K562 (cell line): Measurements from ENCODE around the gene RFX7. TPM values are rescaled to one million over a fixed set of nuclear protein-coding genes. Genes with fewer than 3 reads are reported as not detected.

Source experiments
- ATAC-seq: fragments of 200-7000 bp; cut with Tn5 transposase; 3 replicates; pipeline ENCODE4 v1.9.1; 2020; ENCODE audit warnings: moderate library complexity
- BruUV-seq: library from RNA; stranded (reverse); fragments of 400-500 nt; replicated peaks from 2 replicates; lab custom pipeline; 2021; lab: Mats Ljungman, UMichigan
- CTCF ChIA-PET: fragments of 300-600 bp; formaldehyde crosslinking; extraction: SDS; loops from one replicate; lab custom pipeline; 2021; ENCODE audit warnings: low intra/inter-chr PET ratio; lab: Yijun Ruan, JAX
- POLR2A ChIA-PET: fragments of 300-600, 350-650 bp; sonication (Branson Sonifier 250); formaldehyde crosslinking; extraction: SDS; loops from one replicate; lab custom pipeline; 2021; ENCODE audit warnings: antibody characterized with exemption, inconsistent platforms; lab: Yijun Ruan, JAX
- DNase-seq, 4 experiments: peaks; one replicate each; pipeline versions ENCODE4 v3.0.0 to v3.0.0-alpha.2; 2011 to 2018; ENCODE audit warnings: low spot score in 3 of 4, mixed read lengths in 3 of 4; ENCODE audit errors: extremely low read depth in 1 of 4
- FAIRE-seq: peaks from 2 replicates; lab custom pipeline; 2011; peaks lifted over from hg19 to GRCh38; lab: Jason Lieb, UNC
- H2AFZ ChIP-seq: 2 replicates; pipeline ENCODE4 v1.6.0; 2011; ENCODE audit warnings: low read depth, low read length, control low read depth, inconsistent platforms
- H3K27ac ChIP-seq: fragments of 200-600 bp; 3 replicates; pipeline ENCODE4 v1.8.0; 2011; ENCODE audit warnings: low read depth, mild to moderate bottlenecking, control low read depth, inconsistent platforms, low read length, moderate library complexity, mixed read lengths; ENCODE audit errors: extremely low read depth
- H3K27me3 ChIP-seq, 2 experiments: fragments of 300-600 bp in 1 of 2; 2 replicates in 1 of 2; 3 replicates in 1 of 2; pipeline versions ENCODE4 v1.6.0 to v1.8.0; 2011; ENCODE audit warnings: inconsistent platforms in 2 of 2, low read length in 2 of 2, mild to moderate bottlenecking in 1 of 2, mixed read lengths in 1 of 2, moderate library complexity in 1 of 2; ENCODE audit not compliant: control insufficient read depth in 2 of 2, insufficient read depth in 2 of 2
- H3K36me3 ChIP-seq: fragments of 300-600 bp; 3 replicates; pipeline ENCODE4 v1.8.0; 2011; ENCODE audit warnings: mild to moderate bottlenecking, low read length, inconsistent platforms; ENCODE audit not compliant: control insufficient read depth, insufficient read depth
- H3K4me1 ChIP-seq, 2 experiments: fragments of 200-600 bp in 1 of 2; replicated peaks in 1 of 2; 2 replicates in 1 of 2; 3 replicates in 1 of 2; pipeline versions ENCODE4 v1.5.1 to v1.8.0; 2011; ENCODE audit warnings: inconsistent platforms in 2 of 2, low read length in 2 of 2, mild to moderate bottlenecking in 1 of 2, mixed read lengths in 1 of 2, moderate library complexity in 1 of 2; ENCODE audit not compliant: control insufficient read depth in 2 of 2, insufficient read depth in 2 of 2
- H3K4me2 ChIP-seq: 2 replicates; pipeline ENCODE4 v1.6.1; 2011; ENCODE audit warnings: low read length, control low read depth, inconsistent platforms, mixed read lengths; ENCODE audit not compliant: insufficient read depth
- H3K4me3 ChIP-seq: fragments of 200-600 bp; sonication (generic), shearing (Covaris generic); 2 replicates; pipeline ENCODE4 v1.5.1; 2016; ENCODE audit warnings: control low read depth, inconsistent platforms
- H3K79me2 ChIP-seq: fragments of 200-600 bp; 3 replicates; pipeline ENCODE4 v1.8.0; 2011; ENCODE audit warnings: low read length, inconsistent platforms; ENCODE audit not compliant: control insufficient read depth, insufficient read depth
- H3K9ac ChIP-seq, 2 experiments: 2 replicates each; pipeline versions ENCODE4 v1.6.0 to v1.6.1; 2011; ENCODE audit warnings: low read depth in 2 of 2, low read length in 2 of 2, control low read depth in 1 of 2, inconsistent platforms in 1 of 2, mild to moderate bottlenecking in 1 of 2, mixed read lengths in 1 of 2; ENCODE audit not compliant: insufficient read depth in 1 of 2
- H3K9me1 ChIP-seq: one replicate; pipeline ENCODE4 v1.6.0; 2011; ENCODE audit warnings: inconsistent platforms, mild to moderate bottlenecking, low read length, moderate library complexity; ENCODE audit not compliant: control insufficient read depth, insufficient read depth
- H3K9me3 ChIP-seq: replicated peaks from 2 replicates; pipeline ENCODE4 v1.5.1; 2011; ENCODE audit warnings: low read depth, low read length, inconsistent platforms; ENCODE audit not compliant: control insufficient read depth, insufficient read depth
- H4K20me1 ChIP-seq: replicated peaks from 2 replicates; pipeline ENCODE4 v1.6.1; 2011; ENCODE audit warnings: low read length, inconsistent platforms, mixed read lengths; ENCODE audit not compliant: control insufficient read depth, insufficient read depth
- FOXP1 ChIP-seq: sonication (generic); formaldehyde crosslinking; IDR thresholded peaks from 2 replicates; pipeline ENCODE4 v1.8.0; 2022; ENCODE audit warnings: mild to moderate bottlenecking, missing genetic modification reagents
- GTF2E2 ChIP-seq: fragments of 200-800 bp; sonication (Bioruptor generic); IDR thresholded peaks from 2 replicates; pipeline ENCODE4 v1.6.1; 2016; ENCODE audit warnings: missing genetic modification characterization, missing compliant biosample characterization
- LCOR ChIP-seq: sonication (generic); formaldehyde crosslinking; IDR thresholded peaks from 2 replicates; pipeline ENCODE4 v1.8.0; 2022; ENCODE audit warnings: mild to moderate bottlenecking, missing genetic modification reagents
- PHF8 ChIP-seq: fragments of 200-600 bp; sonication (generic); IDR thresholded peaks from 2 replicates; pipeline ENCODE4 v1.6.1; 2012; ENCODE audit warnings: mixed run types, mild to moderate bottlenecking, inconsistent platforms, low read length, moderate library complexity, borderline replicate concordance
- PHTF2 ChIP-seq: fragments of 250-450 bp; sonication (Bioruptor Pico); IDR thresholded peaks from 2 replicates; pipeline ENCODE4 v1.5.0; 2021; ENCODE audit warnings: mild to moderate bottlenecking
- SREBF1 ChIP-seq: fragments of 150-350 bp; IDR thresholded peaks from 2 replicates; pipeline ENCODE4 v1.6.1; 2014; ENCODE audit warnings: antibody characterized with exemption, low read depth, low read length, borderline replicate concordance
- TFAM ChIP-seq: fragments of 250-450 bp; sonication (Bioruptor Pico); conservative IDR thresholded peaks from 2 replicates; pipeline ENCODE4 v1.5.0; 2021; ENCODE audit warnings: mild to moderate bottlenecking, moderate library complexity
- ZBTB11 ChIP-seq, 3 experiments: fragments of 200-800 bp in 1 of 3; fragments of 250-450 bp in 1 of 3; fragments of 450-650 bp in 1 of 3; sonication (Bioruptor Pico) in 1 of 3; sonication (Bioruptor generic) in 1 of 3; formaldehyde crosslinking in 1 of 3; IDR thresholded peaks; 2 replicates each; pipeline versions ENCODE4 v1.6.1 to v1.8.0; 2016 to 2022; ENCODE audit warnings: mild to moderate bottlenecking in 2 of 3, missing genetic modification characterization in 2 of 3, missing compliant biosample characterization in 1 of 3, moderate library complexity in 1 of 3
- ZNF121 ChIP-seq: sonication (generic); formaldehyde crosslinking; conservative IDR thresholded peaks from 2 replicates; pipeline ENCODE4 v1.8.0; 2022; ENCODE audit warnings: missing genetic modification reagents
- WGBS: fragments of 100-300 bp; shearing (Covaris generic); methylation state at CpG from one replicate; pipeline ENCODE4 v1.1.6; 2016; ENCODE audit warnings: low coverage, mixed read lengths; ENCODE audit not compliant: insufficient coverage; ENCODE audit errors: missing lambda C conversion rate; 5-methylcytosine and 5-hydroxymethylcytosine counted together
- in situ Hi-C: fragments of 300-500 bp; cut with MboI; formaldehyde crosslinking; loops from 4 replicates; pipeline ENCODE4 v1.15.0; 2018; ENCODE audit warnings: inconsistent platforms, mixed read lengths
- intact Hi-C: fragments of 100-400 bp; cut with micrococcal nuclease; formaldehyde crosslinking; loops from 2 replicates; pipeline ENCODE4 v1.14.2; 2022
- polyA plus RNA-seq, 8 experiments: library from polyadenylated mRNA; depleted of rRNA in 4 of 8; stranded (reverse) in 5 of 8; unstranded in 3 of 8; fragments of >200 nt; fragmentation: Nextera tagmentation in 2 of 8; fragmentation: Illumina TruSeq in 1 of 8; extraction: Ambion mirVana in 2 of 8; extraction: Trizol in 1 of 8; gene quantifications; 2 replicates each; pipeline versions ENCODE4 v1.2.1 to v1.2.3, GENCODE V29; 2011 to 2014; ENCODE audit warnings: inconsistent platforms in 1 of 8, missing spikeins in 1 of 8
- total RNA-seq, 7 experiments: library from RNA; depleted of rRNA in 6 of 7; stranded (reverse); fragments of >200 nt in 6 of 7; fragmentation: Illumina TruSeq in 2 of 7; extraction: Trizol in 2 of 7; gene quantifications; 2 replicates each; pipeline versions ENCODE4 v1.2.1 to v1.2.3, GENCODE V29; 2011 to 2021; ENCODE audit warnings: low replicate concordance in 1 of 7

The RFX7 gene
- total and polyA plus RNA-seq, 9 of the 15 experiments (the other 6 are each of a cell fraction or from before 2014, with no cell fraction given), result 2.4 to 17.9 (median 6.3) TPM

GRCh38 chr15:56243163-56244037, at the start of gene RFX7 (continued):
- no peak for TF ChIP-seq SREBF1
- TF ChIP-seq ZBTB11 (CRISPR knock-in tag; IDR thresholded peaks at IDR 0.05), result no peak
- no peak for TF ChIP-seq FOXP1 (CRISPR knock-in tag)

GRCh38 chr15:56292546-56293316, 49.1 kb upstream of the RFX7 start:
- no peak overlapping the region for H3K9ac ChIP-seq
- no peak overlapping the region for H3K4me2 ChIP-seq
- POLR2A ChIA-PET, result no interaction called here
- no peaks in the 10 kb centered on the region for H3K9me3 ChIP-seq
- H3K27me3 ChIP-seq, result no peaks in the 10 kb centered on the region
- no peaks in the 10 kb centered on the region for H3K36me3 ChIP-seq
- in situ Hi-C loops, result no loop called here
- intact Hi-C loops, result no loop called here
- FAIRE-seq, result no peak
- no peak overlapping the region for H3K4me3 ChIP-seq
- no TSS peak for BruUV-seq
- CTCF ChIA-PET, result no interaction called here
- no peaks in the 10 kb centered on the region for H4K20me1 ChIP-seq
- H3K4me1 ChIP-seq, result peaks cover 0 to 5% of the 10 kb centered on the region in 2 experiments; a peak in 2 of 5 replicates
- no peak for DNase-seq
- 56% methylated on average over 4 of the region's 5 CpGs for WGBS
- no peak overlapping the region for H3K27ac ChIP-seq
- no peaks in the 10 kb centered on the region for H3K9me1 ChIP-seq
- no peaks in the 10 kb centered on the region for H3K79me2 ChIP-seq
- ATAC-seq, result no peak
- no peak for TF ChIP-seq TFAM (CRISPR knock-in tag)
- TF ChIP-seq PHTF2 (CRISPR knock-in tag), result no peak
- TF ChIP-seq LCOR, result no peak
- TF ChIP-seq ZNF121 (CRISPR knock-in tag), result peak; percentile 57
- TF ChIP-seq PHF8, result no peak
- no peak for TF ChIP-seq GTF2E2 (tag)
- TF ChIP-seq, all 486 proteins: peak for 1
- H2AFZ ChIP-seq, result no peak overlapping the region
